Jurkat, Clone E6-1 (cell line): ENCODE measurements around the gene NR2C2AP.

Experiments
- DNase-seq: peaks from one replicate; pipeline ENCODE4 v3.0.0-alpha.2; 2011; ENCODE audit warnings: low read depth, low spot score
- H3K4me3 ChIP-seq: 2 replicates; pipeline ENCODE4 v1.5.1; 2011; ENCODE audit warnings: mild to moderate bottlenecking, low read length, control low read depth, moderate library complexity

Gene NR2C2AP

GRCh38 chr19:19160461-19161035, 42.7 kb downstream of the NR2C2AP start:
- no peak for DNase-seq
- no peak overlapping the region for H3K4me3 ChIP-seq

GRCh38 chr19:19159534-19159933, 43.7 kb downstream of the NR2C2AP start:
- H3K4me3 ChIP-seq: no peak overlapping the region
- no peak for DNase-seq

GRCh38 chr19:19157808-19158207, 45.4 kb downstream of the NR2C2AP start:
- H3K4me3 ChIP-seq: no peak overlapping the region
- no peak for DNase-seq

GRCh38 chr19:19155495-19156219, 47.6 kb downstream of the NR2C2AP start:
- H3K4me3 ChIP-seq: no peak overlapping the region
- no peak for DNase-seq

- no peak for DNase-seq
- no peak overlapping the region for H3K4me3 ChIP-seq
Measured at GRCh38 chr19:19154768-19155494, 48.3 kb downstream of the NR2C2AP start.

- H3K4me3 ChIP-seq: no peak overlapping the region
- DNase-seq: no peak
Measured at GRCh38 chr19:19152668-19153384, 50.4 kb downstream of the NR2C2AP start.

- no peak overlapping the region for H3K4me3 ChIP-seq
- DNase-seq: no peak
Measured at GRCh38 chr19:19151418-19151817, 51.8 kb downstream of the NR2C2AP start.
